SIG-M5 treated with dmso at 0.1 percent for 504 hours (cell line): Measurements from ENCODE around the gene LZTR1.

Experiments used
- DNase-seq: peaks from one replicate; lab custom pipeline; 2025; ENCODE audit not compliant: unreplicated experiment; lab: John Stamatoyannopoulos, UW

The LZTR1 gene

DNA sequence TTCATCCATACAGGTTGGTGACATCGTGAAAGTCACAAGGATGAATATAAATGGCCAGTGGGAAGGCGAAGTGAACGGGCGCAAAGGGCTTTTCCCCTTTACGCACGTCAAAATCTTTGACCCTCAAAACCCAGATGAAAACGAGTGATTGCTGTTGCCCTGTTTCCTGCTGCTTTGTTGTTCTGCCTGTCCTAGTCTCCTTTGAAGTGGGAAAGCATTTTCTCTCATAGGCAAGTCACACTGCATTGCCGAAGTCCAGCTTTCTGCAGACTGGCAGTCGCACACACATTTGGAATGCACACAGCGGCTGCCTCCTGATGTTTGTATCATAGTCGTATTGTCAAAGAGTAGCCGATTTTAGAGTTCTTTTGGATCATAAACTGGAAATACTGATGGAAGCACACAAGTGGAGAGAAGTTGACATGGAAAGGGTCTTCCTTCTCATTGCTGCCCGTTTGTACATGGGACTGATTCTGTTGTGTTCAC, 32.4 kb upstream of the LZTR1 start:
- DNase-seq = no peak

DNA sequence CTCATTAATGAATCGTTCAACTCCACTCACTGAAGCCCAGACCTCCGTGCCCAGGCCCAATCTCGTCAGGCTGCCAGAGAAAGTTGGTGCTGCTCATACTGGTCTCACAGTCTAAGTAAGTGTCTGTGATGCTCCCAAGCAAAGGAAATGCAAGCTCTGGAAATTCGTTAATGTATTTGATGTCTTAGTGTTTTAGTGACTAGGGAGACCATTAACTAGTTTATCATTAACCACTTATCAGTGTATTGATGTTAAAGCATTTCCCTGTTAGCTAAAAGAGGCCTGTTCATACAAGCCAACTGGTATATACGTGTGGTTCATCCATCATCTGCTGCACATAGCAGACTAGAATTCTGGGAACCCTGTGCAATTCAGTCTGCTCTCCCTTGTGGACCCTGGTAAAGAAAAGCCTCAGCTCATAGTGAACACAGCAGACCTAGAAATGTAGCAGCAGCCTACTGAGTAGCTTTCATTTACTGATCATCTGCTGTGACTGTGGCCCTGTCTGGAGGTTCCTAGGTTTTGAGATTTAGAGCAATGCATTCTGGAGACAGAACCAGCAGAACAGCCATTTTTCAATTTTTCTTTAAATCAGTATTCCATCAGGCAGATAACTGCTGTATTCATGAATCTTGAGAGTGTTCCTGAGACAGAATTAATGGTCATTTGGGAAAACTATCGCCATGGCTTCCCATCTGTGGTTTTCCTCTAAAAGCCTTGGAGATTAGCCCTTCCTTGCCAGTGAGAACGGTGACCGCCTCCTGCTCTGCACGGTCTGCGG, 30.8 kb upstream of the LZTR1 start:
- DNase-seq = no peak

DNA sequence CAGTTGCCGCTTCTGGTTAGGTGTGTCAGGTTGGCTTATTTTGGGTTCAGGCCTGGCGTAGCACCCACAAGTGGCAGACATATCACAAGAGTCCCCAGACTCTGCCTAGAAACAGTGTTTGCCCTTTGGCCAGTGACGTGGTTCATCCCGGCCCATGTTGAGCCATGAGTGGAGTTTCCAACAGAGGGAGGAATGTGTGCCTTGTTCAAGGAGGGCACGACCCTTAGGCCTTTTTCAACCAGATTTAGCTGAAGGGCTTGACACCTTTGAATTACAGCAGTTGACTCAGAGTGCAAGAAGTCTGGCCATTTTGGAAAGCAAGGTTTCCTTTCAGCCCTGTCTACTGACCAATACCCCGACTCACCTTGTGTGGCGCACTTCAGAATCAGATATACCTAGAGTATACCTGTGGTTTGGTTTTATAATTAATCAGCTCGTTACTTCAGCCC, 30.1 kb upstream of the LZTR1 start:
- no peak for DNase-seq

DNA sequence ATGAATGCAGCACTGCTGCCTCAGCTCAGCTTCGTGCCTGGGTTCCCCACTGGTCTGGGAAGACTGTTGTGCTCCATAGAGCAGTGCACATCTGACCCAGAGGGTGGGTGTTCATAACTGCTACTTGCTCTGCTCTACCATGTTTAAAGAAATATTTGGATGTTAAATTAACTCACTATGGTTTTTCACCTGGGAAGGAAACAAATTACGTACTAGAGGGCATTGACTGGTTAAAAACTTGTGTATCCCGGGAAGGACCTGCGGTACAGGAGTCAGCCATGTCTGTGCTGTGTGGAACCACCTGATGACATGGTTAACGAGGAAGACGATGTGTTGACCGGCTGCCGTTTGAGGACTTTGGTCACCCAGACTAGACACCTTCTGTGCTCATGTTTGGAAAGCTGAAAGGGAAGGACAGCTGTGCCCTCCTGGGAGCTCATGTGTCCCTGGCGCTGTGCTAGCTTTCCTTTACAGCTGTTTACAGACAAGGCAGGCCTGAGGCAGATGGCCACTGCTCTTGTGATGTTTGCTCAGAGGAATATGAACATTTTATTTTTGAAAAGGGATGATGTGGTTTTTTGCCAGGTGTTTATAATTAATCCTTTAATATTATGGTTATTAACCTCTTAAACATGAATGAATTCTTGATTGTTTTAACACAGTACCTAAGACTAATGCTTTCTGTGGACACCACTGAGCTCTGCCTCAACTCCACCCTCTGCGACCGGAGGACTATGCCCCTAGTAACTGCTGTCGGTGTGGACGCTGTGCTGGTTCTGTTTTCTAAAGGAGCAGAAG, 29.4 kb upstream of the LZTR1 start:
- no peak for DNase-seq

DNA sequence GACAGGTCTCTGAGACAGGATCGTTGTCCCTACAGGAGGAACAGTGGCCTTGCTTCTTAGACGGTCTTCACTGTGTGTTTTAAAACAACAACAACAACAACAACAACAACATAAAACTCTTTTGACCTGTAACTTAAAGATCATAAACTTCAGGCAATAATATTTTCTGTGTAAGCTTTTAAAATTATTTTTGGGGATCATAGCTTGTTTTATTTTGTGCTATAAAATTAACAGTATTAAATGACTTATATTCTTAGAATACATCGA, 28.8 kb upstream of the LZTR1 start:
- DNase-seq = no peak

DNA sequence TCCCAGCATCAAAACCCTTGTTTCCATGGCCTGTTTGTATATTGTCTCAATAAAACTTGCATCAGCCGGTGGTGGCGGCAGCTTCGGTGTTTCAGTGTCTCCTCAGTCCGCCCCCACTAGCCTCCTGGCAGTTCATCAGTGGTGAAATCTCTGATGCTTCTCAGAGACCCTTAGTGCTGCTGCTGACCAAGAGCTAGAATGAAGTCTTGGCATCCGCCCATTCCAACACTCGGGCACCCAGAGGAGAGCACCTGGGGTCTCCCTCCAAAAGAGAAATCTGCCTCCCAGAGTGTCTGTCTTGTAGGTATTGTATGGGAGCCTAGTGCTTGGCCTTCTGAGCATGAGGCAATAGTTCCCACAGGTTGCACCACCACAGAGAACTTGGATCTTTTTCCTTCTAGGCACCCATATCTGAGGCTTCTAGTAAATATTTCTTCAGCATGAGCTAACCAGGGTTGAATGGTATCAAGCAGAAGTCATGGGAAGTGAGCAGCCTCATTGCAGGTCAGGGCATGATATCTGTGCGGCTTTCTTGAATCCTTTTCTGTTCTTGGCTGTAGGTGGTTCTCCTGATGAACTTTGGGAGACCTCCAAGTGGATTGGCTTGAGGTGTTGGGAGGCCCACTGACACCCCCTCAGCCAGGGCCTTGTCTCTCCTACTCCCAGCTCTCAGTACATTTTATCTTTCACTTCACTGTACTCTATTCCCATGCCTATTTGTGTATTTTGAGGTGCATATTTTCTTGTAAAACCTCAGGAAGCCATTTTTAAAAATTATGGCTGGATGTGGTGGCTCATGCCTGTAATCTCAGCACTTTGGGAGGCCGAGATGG, 28.2 kb upstream of the LZTR1 start:
- peak; percentile 85 for DNase-seq

DNA sequence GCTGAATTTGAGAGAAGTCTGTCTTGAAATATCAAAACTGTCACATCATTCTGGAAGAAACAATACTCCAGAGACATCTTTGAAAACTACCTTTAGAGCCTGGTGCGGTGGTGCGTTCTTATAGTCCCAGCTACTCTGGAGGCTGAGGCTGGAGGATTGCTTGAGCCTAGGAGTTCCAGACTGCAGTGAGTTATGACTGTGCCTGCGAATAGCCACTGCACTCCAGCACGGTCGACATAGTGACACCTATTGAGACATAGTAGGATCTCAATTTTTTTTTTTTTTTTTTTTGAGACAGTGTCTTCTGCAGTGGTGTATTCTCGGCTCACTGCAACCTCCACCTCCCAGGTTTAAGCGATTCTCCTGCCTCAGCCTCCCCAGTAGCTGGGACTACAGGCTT, 26.5 kb upstream of the LZTR1 start:
- DNase-seq = no peak

DNA sequence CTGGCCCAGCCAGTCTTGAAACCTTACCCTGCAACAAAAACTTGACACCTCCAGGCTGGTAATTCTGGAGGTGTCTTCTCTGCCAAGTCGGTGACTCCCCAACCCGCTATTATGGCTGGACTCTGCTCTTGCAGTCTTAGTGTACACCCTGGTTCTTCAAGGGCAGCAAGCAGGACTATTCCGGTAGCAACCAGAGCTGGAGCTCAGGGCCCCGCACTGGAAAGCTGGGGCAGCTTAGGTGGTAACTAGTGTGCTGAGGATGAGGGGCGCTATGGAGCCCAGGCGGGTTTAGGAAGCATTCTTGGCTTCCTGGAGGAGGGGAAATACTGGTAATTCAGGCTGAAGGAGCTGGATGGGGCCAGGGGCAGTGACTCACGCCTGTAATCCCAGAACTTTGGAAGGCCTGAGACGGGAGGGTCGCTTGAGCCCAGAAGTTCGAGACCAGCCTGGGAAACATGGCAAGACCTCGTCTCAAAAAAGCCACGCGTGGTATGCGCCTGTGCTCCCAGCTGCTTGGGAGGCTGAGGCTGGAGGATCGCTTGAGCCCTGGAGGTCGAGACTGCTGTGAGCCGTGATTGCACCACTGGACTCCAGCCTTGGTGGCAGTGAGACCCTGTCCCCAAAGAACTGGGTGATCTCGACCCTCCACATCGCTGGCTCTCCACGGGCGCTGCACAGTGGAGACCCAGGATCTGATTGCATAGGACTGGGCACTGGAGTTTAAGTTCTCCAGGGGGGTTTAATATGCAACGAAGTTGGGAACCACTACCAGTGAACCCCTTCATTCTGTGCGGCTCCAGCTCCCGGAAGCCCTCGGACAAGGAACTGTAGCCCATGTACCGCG, 25.6 kb upstream of the LZTR1 start:
- DNase-seq = peak; percentile 26

DNA sequence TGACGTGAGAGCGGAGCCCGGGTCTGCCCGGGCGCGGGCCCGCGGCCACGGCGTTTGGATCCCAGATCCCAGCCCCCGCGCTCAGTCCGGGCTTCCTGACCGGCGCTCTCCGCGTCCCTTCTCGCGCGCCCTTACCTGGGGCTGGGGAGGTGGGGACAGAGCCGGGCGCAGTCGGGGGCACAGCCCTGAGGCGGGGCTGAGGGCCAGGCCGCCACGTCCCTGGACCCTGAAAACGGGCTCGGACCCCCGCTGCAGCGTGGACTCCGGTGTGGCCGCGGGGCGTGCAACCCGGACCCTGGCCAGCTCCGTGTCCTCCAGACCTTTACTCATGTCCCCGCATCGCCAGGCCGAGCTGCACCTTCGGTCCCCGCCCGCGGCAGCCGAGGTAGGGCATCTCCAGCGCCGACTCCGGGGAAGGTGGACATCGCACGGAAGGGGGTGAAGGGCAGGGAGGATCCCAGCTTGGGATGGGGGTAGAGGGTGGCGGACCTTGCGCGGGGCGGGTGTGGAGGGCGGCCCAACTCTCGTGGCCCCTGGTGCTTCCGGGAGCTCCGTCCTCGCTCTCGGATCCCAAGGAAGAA, 24.9 kb upstream of the LZTR1 start:
- no peak for DNase-seq

DNA sequence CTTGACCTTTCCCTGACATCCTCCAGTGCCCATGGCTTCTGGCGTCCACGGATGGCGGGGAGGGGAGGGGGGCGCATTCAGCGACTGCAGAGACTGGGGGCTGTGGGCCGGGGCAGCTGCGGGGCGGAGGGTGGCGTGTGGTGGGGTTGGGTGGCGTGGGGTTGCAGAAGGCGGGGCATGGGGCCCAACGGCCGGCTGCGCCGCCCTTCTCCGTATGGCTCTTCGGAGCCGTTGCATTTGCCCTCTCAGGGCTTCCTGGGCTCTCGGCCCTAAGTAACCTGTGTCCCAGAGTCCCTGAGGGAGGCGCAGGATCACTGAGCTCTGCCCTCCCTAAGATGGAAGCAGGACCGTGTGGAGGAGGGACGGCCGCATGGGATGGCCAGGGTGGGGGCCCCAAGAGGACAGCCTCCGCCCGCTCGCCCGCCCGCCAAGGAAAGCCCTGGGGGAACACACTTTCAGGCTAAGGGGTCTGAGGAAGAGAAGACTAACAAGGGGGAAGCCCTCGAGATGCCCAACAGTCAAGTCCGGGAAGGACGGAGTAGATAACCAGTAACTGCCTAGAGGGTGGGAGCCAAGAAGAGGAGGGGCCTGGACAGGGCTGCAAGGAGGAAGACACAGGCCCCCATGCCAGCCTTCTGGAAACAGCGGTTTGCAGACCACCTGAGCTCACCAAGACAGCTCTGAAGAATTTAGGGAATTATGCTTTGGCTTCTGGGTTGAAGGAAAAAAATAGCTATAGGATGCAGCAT, 24.2 kb upstream of the LZTR1 start:
- peak; percentile 26 for DNase-seq

DNA sequence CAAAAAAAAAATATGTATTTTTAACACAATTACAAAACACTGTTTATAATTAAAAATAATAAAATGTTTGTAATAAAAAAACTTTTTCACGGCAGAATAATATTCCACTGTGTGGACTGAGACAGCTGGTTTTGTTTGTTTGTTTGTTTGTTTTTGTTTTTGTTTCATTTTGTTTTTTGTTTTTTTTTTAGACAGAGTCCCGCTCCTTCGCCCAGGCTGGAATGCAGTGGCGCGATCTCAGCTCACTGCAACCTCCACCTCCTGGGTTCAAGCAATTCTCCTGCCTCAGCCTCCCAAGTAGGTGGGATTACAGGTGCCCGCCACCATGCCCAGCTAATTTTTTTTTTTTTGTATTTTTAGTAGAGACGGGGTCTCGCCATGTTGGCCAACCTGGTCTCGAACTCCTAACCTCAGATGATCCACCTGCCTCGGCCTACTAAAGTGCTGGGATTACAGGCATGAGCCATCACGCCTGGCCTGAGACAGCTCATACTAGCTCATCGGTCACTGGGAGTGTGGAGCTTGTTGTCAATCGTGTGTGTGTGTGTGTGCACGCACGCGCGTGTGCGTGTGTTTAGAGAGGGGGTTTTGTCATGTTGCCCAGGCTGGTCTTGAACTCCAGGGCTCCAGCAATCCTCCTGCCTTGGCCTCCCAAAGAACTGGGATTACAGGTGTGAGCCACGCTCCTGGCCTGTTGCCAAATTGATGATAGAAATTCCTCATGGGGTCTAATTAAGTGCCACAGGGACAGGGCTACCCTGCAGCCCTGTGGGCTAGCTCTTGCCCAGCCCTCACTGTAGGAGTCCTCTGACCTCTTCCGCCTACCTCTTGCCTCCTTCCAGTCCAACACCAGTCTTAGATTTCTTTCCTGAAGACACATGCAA, 22.3 kb upstream of the LZTR1 start:
- DNase-seq = no peak

DNA sequence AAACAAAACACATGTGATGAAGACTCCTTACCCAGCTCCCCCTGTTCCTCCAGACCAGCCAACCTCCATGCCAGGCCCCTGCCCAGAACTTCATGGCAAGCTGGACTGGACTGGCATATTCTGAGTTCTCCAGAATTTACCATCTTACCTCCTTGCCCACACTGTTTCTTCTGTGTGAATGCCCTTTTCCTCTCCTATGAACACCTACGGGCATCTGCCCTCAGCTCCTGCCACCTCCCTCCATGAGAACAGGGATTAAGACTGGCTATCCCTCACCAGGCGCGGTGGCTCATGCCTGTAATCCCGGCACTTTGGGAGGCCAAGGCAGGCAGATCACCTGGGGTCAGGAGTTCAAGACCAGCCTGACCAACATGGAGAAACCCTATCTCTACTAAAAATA, 21.5 kb upstream of the LZTR1 start:
- DNase-seq = no peak

DNA sequence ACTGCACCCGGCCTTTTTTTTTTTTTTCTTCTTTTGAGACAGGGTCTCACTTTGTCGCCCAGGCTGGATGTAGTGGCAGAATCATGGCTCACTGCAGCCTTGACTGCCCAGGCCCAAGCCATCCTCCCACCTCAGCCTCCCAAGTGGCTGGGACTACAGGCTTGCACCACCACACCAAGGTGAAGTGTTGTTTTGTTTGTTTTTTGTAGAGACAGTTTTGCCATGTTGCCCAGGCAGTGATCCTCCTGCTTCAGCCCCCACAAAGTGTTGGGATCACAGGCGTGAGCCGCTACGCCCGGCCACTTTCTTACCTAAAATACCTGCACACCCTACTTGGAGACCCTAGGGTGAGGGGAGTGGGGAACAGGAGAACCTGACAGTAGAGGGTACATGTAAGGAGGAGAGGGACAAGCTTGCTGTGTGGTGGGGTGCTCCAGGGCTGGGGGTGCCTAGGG, 19.6 kb upstream of the LZTR1 start:
- no peak for DNase-seq

DNA sequence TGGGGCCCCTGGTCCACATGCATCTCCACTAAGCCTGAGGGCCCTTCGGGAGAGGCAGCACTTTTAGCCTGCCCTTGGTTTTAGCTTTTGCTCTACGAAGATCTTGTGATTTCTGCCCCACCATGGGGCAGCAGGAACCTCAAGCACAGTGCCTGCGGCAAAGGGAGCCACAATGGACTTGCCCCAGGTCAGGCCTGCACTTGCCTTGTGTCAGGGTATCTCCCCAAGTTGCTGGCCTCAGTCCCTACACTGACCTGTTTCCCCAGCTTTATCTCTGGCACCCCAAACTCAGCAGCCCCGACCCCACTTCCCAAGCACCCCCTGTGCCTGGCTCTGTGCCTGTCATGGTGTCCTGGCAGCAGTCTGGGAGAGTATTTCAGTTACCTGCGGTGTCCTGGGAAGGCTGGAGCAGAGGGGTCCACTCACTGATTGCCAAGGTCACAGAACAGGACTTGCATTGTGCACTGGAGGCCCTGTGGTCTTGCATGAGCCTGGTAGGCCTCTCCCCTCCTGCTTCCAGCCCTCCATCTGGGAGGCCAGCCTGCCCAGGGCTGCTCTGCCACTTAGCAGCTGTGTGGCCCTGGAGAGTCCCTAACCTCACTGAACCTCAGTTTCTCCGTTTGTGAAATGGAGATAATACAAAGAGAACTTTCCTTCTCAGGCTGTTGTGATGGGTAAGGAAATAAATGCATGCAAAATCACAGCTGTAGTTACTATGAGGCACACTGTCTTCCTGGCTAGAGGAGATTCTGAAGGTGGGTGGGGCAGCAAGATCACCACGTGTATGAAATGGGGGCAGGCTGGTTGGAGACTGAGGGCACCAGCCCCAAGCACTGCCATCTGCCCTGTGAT, 18.7 kb upstream of the LZTR1 start:
- no peak for DNase-seq

DNA sequence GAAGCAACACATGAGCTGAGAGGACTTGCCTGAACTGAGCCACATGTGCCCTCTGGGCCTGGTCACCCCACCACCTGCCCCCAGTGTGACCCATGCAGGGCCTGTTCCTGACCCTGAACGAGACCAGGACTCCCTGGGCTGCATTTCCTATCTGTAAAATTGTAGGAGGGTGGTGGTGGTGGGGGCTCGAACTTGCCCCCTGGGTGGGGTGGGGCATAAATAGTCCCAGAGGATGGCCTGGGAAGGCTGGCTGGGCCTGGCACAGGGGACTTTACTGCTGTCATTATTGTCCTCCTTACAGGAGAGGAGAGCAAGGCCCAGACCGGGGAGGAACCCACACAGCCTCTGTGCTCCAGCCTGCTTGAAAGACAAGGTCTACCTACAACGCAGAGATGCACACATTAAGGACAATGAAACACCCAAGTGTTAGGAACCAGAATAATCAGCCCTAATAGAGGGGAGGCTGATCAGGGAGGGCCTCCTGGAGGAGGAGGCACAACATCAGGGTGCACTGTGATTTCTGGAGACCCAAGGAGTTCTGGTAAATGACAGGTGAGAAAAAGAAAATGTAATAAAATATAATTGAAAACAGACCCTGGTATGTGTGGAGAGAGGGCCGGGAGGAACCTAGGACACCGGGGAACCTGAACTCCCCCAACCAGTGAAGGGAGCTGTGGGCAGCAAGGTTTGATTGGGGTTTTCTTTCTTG, 17.9 kb upstream of the LZTR1 start:
- no peak for DNase-seq

DNA sequence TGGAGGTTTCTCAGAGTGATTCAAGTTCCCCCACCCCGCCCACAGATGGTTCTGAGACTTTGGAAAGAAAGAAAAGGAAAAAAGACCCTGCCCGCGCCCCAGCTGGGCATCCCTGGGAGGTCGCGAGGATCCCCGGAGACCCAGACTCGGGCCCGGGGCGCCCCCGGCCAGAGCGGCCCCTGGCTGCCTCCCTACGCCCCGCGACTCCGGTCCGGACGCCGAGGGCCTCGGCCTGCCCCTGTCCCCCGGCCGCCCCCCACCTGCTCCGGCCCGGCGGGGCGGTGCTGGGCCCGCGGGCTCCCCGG, 17.3 kb upstream of the LZTR1 start:
- DNase-seq = no peak
